Putamen (tissue), 1 donor: Measurements from ENCODE around the gene PCBP3.
"Not testable (repeated sequence)": the region's sequence is repeated elsewhere in the genome, so short reads cannot be mapped to it uniquely, and the experiment has no call there.

ENCODE experiments used
- DNase-seq: peaks from one replicate; pipeline ENCODE4 v3.0.0-alpha.2; 2016; ENCODE audit warnings: low spot score

Gene PCBP3

GRCh38 chr21:45827881-45828579, 184.5 kb downstream of the PCBP3 start:
- no peak for DNase-seq

GRCh38 chr21:45828580-45829570, 185.3 kb downstream of the PCBP3 start:
- no peak for DNase-seq

GRCh38 chr21:45829668-45830067, 186.1 kb downstream of the PCBP3 start:
- no peak for DNase-seq

GRCh38 chr21:45830221-45830640, 186.7 kb downstream of the PCBP3 start:
- no peak for DNase-seq

GRCh38 chr21:45830720-45831366, 187.3 kb downstream of the PCBP3 start:
- DNase-seq, result no peak

- DNase-seq, result no peak
Observed at GRCh38 chr21:45831991-45832740, 188.6 kb downstream of the PCBP3 start.

GRCh38 chr21:45832741-45833235, 189.3 kb downstream of the PCBP3 start:
- DNase-seq, result not testable (repeated sequence)

GRCh38 chr21:45833414-45833813, 189.9 kb downstream of the PCBP3 start:
- DNase-seq, result peak; percentile 25

- no peak for DNase-seq
Observed at GRCh38 chr21:45834026-45834715, 190.6 kb downstream of the PCBP3 start.

GRCh38 chr21:45834821-45835293, 191.3 kb downstream of the PCBP3 start:
- DNase-seq, result no peak

- DNase-seq, result no peak
Observed at GRCh38 chr21:45835301-45836267, 192.1 kb downstream of the PCBP3 start.

GRCh38 chr21:45836268-45836655, 192.7 kb downstream of the PCBP3 start:
- no peak for DNase-seq

GRCh38 chr21:45836694-45837670, 193.5 kb downstream of the PCBP3 start:
- DNase-seq, result no peak

- DNase-seq, result no peak
Observed at GRCh38 chr21:45837936-45838335, 194.4 kb downstream of the PCBP3 start.

- DNase-seq, result no peak
Observed at GRCh38 chr21:45838634-45839033, 195.1 kb downstream of the PCBP3 start.

- DNase-seq, result no peak
Observed at GRCh38 chr21:45839274-45839673, 195.7 kb downstream of the PCBP3 start.

- no peak for DNase-seq
Observed at GRCh38 chr21:45841033-45841432, 197.5 kb downstream of the PCBP3 start.

- no peak for DNase-seq
Observed at GRCh38 chr21:45843426-45843825, 199.9 kb downstream of the PCBP3 start.
